ENCODE data around the gene WDR64.

WDR64 gene

DNA sequence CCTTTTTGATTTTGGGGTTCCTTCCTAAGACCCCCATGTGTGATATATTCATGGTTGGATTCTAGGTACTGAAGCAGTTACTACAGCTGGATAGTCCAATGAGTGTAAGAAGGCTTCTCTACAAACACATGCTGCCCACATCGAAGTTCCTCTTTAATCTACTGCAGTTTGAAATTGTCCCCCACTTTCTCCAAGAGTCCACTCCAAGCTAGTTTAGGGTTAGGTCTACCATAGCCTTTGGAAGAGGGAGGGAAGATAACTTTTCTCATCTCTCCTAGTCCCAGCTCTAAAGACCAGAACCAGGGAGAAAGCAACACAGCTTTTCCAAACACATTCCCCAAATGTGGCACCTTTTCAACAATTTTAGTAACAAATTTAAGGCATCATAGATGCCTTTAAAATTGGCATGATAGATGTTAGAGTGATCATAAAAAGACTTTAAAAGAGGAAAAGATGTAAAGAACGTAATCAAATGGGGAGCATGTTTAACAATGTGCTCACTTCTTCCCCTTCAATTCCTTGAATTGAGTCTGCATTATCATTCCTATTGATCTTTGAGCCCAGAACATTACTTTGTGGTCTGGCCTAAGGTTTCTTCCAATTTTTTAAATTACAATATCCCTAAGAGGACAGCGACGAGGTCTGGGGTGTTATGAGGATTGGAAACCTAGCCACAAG, 194.9 kb downstream of the WDR64 start:
- no peak for DNase-seq

- no peak for DNase-seq
These were observed 195.4 kb downstream of the WDR64 start for GRCh38 chr1:241847540-241847795.

DNA sequence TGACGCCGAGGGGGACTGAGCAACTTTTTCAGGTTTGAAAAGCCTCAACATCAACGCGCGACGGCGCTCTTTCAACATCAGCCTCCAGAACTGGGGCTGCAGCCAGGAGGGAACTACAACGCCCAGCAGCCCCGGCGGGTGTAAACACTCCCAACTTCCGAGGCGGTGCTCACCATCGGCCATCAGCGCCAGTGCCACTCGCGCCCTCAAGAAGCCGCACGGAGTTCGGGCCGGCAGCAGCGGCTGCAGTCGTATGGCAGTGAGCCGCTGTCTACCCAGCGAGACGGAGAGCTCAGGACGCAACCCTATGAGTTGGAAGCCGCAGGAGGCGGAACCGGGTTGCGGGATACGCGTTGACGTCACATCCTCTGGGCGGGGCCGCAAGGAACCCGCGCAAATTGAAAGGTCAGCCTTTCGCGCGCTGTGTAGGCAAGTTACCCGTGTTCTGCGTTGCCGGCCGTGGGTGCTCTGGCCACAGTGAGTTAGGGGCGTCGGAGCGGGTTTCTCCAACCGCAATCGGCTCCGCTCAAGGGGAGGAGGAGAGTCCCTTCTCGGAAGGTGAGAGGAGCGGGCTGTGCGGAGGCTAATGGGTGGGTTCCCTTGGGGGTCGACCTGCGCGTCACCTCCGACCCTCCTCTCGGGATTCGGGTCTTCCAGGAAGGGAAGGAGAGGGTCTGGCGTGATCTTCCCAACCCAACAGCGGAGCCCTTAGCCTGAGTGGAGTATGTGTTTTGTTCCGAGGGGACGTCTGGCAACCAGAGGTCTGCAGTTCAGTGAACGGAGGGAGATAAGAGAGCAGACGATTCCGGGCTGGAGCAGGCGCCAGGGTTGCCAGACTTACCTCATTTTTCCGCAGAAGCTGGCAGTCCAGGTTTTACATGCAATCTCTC, 196.0 kb downstream of the WDR64 start, which contains the start of gene EXO1:
TSS of gene EXO1 (plus strand) at position 409 of the 890 bp plus-strand sequence. CDS start 2,222 bp downstream, outside the sequence.
- peak; percentile 93 for DNase-seq

GRCh38 chr1:241848686-241849344, 196.7 kb downstream of the WDR64 start:
- DNase-seq, result peak; percentile 2

- no peak for DNase-seq
These were observed 197.2 kb downstream of the WDR64 start for GRCh38 chr1:241849345-241849695.

Data from NCI-H146 (cell line).